Measurements from ENCODE around the gene XRCC5. TPM values are rescaled to one million over a fixed set of nuclear protein-coding genes. Genes with fewer than 3 reads are reported as not detected.

Gene XRCC5
- total RNA-seq, 1 experiment from 2014 or later = 618 TPM

DNA sequence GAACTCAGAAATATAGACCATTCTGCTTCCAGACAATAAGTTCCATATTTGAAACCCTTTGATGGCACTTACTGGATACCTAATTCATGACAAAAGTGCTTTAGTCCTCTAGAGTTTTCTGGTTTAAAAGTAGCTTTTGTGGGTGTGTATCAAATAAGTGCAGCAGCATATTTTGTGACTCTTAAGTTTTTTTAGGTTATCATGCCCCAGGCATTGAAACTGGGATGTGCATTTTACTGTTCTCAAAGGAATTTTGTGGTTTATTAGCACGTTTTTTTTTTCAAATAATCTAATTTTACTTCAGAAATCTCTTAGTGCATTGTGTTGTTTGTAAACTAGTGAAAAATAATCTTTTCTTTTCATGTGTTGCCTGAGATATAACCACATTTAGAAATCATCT lies 1.5 kb downstream of the XRCC5 start:
- Histone ChIP-seq H4K5ac (ENCODE audit: insufficient read length, low read depth, low read length) (no peak overlapping the region), H3K18ac (ENCODE audit: insufficient read length, low read depth, low read length) (no peak overlapping the region), H3K9ac (ENCODE audit: extremely low read depth, insufficient read length, low read length) (peak overlapping the region; percentile 99), H2BK120ac (ENCODE audit: low read depth, low read length, poor library complexity, severe bottlenecking) (no peak overlapping the region), H3T11ph (ENCODE audit: low read length) (no peak overlapping the region), H3K4me1 (ENCODE audit: insufficient read depth, low read length) (peaks cover 2% of the 10 kb centered on the region; the same call in 1 of the 2 replicates), H3K79me1 (ENCODE audit: insufficient read depth, low read depth, low read length, poor library complexity, severe bottlenecking) (no peaks in the 10 kb centered on the region), H3K14ac (ENCODE audit: insufficient read depth, low read length) (no peak overlapping the region), H4K91ac (ENCODE audit: insufficient read length, low read depth, low read length) (no peak overlapping the region), H3K79me2 (ENCODE audit: insufficient read depth, low read length) (peaks cover 21% of the 10 kb centered on the region; the same call in 1 of the 2 replicates), H3K23me2 (ENCODE audit: insufficient read length, low read depth, low read length, poor library complexity, severe bottlenecking) (peaks cover 8% of the 10 kb centered on the region), H3K27me3 (ENCODE audit: insufficient read depth, low read length) (no peaks in the 10 kb centered on the region), H2BK15ac (ENCODE audit: low read depth, low read length) (no peak overlapping the region), H3K27ac (ENCODE audit: insufficient read length, low read depth, low read length) (no peak overlapping the region), H3K4me2 (ENCODE audit: insufficient read depth, insufficient read length, low read length) (peak overlapping the region; percentile 70), H2BK5ac (ENCODE audit: insufficient read length, low read length) (no peak overlapping the region), H2AK5ac (ENCODE audit: insufficient read length, low read length) (no peak overlapping the region), H4K20me1 (ENCODE audit: control insufficient read depth, insufficient read depth, insufficient read length) (no peaks in the 10 kb centered on the region), H2BK12ac (ENCODE audit: insufficient read length, low read depth, low read length) (no peak overlapping the region), H3K56ac (ENCODE audit: insufficient read length, low read depth, low read length) (no peak overlapping the region), H2BK20ac (ENCODE audit: low read depth, low read length, poor library complexity, severe bottlenecking) (no peak overlapping the region), H3K4ac (ENCODE audit: low read depth, low read length) (no peak overlapping the region), H2AFZ (ENCODE audit: low read length) (no peak overlapping the region), H3K23ac (ENCODE audit: insufficient read length, low read depth, low read length) (no peak overlapping the region), H4K8ac (replicated peaks; ENCODE audit: insufficient read length, low read depth, low read length) (no peak overlapping the region), H3K9me3 (ENCODE audit: control insufficient read depth, low read depth, low read length) (no peaks in the 10 kb centered on the region)
- Mint-ChIP-seq H3K4me3 (peak overlapping the region; percentile 99 to 100), H3K27ac (peak overlapping the region; percentile 70 to 100 (median 97); a peak in 4 of 7 replicates), H3K36me3 (ENCODE audit: insufficient read depth in 1 of 3, low read depth in 3 of 3) (peaks cover 38 to 58% (median 51%) of the 10 kb centered on the region in 3 experiments), H3K27me3 (ENCODE audit: low read depth) (no peaks in the 10 kb centered on the region), H3K9me3 (peaks cover 0 to 3% of the 10 kb centered on the region in 2 experiments; a peak in 2 of 5 replicates), H3K4me1 (peaks cover 48 to 64% of the 10 kb centered on the region in 2 experiments)
- no peak for TF ChIP-seq CTCF (conservative IDR thresholded peaks at IDR 0.05)
- no CpG with 5 or more reads among the region's 1 CpG for WGBS (ENCODE audit: extremely low coverage, insufficient read length, low lambda C conversion rate)
- DNase-seq = no peak
